ENCODE results near the gene C2orf74. TPM values are rescaled to one million over a fixed set of nuclear protein-coding genes. Genes with fewer than 3 reads are reported as not detected.
A peak's percentile ranks its signal among the peaks of the same experiment; 100 is the strongest.
"Not testable (repeated sequence)": the region's sequence is repeated elsewhere in the genome, so short reads cannot be mapped to it uniquely, and the experiment has no call there.

Gene C2orf74
- total and polyA plus RNA-seq, 8 donors: 1.8 to 46.9 (median 23.6) TPM; not detected in 2

- no peak overlapping the region for H3K27ac ChIP-seq
- H3K27me3 ChIP-seq: no peaks in the 10 kb centered on the region
- intact Hi-C loops (cut with DNase I; ENCODE audit: low total_unique reads): no loop called here
- peaks cover 0 to 1% (median under 1%) of the 10 kb centered on the region in 4 donors for H3K4me1 ChIP-seq
- no peaks in the 10 kb centered on the region for H3K36me3 ChIP-seq
- H3K4me3 ChIP-seq: no peak overlapping the region
- 81 to 94% (median 90%) methylated on average over 4 of the region's 4 CpGs for WGBS, 5 donors
- DNase-seq: no peak
- H3K9me3 ChIP-seq: no peaks in the 10 kb centered on the region
- TF ChIP-seq EP300 (IDR thresholded peaks at IDR 0.05) (no peak), POLR2A (IDR thresholded peaks at IDR 0.05) (no peak), POLR2AphosphoS5 (IDR thresholded peaks at IDR 0.05) (no peak)
- TF ChIP-seq, protein P1, sequence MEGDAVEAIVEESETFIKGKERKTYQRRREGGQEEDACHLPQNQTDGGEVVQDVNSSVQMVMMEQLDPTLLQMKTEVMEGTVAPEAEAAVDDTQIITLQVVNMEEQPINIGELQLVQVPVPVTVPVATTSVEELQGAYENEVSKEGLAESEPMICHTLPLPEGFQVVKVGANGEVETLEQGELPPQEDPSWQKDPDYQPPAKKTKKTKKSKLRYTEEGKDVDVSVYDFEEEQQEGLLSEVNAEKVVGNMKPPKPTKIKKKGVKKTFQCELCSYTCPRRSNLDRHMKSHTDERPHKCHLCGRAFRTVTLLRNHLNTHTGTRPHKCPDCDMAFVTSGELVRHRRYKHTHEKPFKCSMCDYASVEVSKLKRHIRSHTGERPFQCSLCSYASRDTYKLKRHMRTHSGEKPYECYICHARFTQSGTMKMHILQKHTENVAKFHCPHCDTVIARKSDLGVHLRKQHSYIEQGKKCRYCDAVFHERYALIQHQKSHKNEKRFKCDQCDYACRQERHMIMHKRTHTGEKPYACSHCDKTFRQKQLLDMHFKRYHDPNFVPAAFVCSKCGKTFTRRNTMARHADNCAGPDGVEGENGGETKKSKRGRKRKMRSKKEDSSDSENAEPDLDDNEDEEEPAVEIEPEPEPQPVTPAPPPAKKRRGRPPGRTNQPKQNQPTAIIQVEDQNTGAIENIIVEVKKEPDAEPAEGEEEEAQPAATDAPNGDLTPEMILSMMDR (IDR thresholded peaks at IDR 0.05): no peak
These were observed 23.1 kb upstream of the C2orf74 start for GRCh38 chr2:61138859-61139258.

- H3K9me3 ChIP-seq: no peaks in the 10 kb centered on the region
- peaks cover 3 to 18% (median 17%) of the 10 kb centered on the region in 4 donors for H3K4me1 ChIP-seq
- TF ChIP-seq EP300 (IDR thresholded peaks at IDR 0.05) (no peak), POLR2A (IDR thresholded peaks at IDR 0.05) (no peak), POLR2AphosphoS5 (IDR thresholded peaks at IDR 0.05) (no peak)
- TF ChIP-seq, protein P1 (IDR thresholded peaks at IDR 0.05): no peak
- 87 to 100% (median 100%) methylated on average over 1 of the region's 1 CpG for WGBS, 5 donors
- intact Hi-C loops (cut with DNase I; ENCODE audit: low total_unique reads): no loop called here
- no peaks in the 10 kb centered on the region for H3K36me3 ChIP-seq
- H3K4me3 ChIP-seq: no peak overlapping the region
- no peaks in the 10 kb centered on the region for H3K27me3 ChIP-seq
- no peak overlapping the region for H3K27ac ChIP-seq
- no peak for DNase-seq
These were observed 20.8 kb upstream of the C2orf74 start for GRCh38 chr2:61141151-61141550.

DNA sequence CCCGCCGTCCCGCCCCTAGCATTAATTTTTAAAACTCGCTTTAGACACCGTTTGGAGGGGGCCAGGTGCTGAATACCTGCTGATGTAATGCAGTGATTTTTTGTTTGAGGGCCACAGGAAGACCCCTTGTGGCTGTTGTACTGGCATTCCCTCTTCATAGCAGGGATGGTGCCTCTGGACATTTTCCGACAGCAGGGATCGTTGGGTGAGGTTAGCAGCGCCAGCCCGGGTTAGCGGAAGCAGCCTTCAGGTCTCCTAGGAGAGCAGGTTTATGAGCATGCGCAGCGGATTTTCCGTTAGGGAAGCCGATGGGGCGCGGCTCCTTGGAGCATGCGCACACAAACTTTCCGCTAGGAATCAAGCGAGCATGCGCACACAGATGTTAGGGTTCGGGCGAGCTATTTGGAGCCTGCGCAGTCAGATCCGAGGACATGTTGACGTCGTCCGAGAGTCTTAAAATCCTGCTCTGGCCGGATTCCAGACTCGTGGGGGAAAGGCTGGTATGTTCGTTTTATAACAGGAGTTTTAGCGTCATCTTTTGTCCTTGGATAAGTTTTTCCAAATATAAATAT is 17.2 kb upstream of the C2orf74 start:
- Histone ChIP-seq H3K9me3 (no peaks in the 10 kb centered on the region), H3K4me1 (peaks cover 3 to 22% (median 17%) of the 10 kb centered on the region in 4 donors), H3K27me3 (no peaks in the 10 kb centered on the region), H3K27ac (peak overlapping the region; percentile 79 to 88 (median 84)), H3K4me3 (peak overlapping the region; percentile 46 to 68 (median 60)), H3K36me3 (peaks cover 7 to 21% (median 16%) of the 10 kb centered on the region in 4 donors)
- WGBS, 5 donors: 4 to 8% (median 6%) methylated on average over 31 of the region's 31 CpGs
- intact Hi-C loops (cut with DNase I; ENCODE audit: low total_unique reads): no loop called here
- DNase-seq: peak; percentile 98 to 99
- TF ChIP-seq EP300 (IDR thresholded peaks at IDR 0.05) (no peak), POLR2AphosphoS5 (IDR thresholded peaks at IDR 0.05) (peak; percentile 80 to 93 (median 83)), POLR2A (IDR thresholded peaks at IDR 0.05) (peak in 1 of 4 donors; percentile 27)
- TF ChIP-seq, protein P1 (IDR thresholded peaks at IDR 0.05): peak in 1 of 7 experiments; percentile 14

DNA sequence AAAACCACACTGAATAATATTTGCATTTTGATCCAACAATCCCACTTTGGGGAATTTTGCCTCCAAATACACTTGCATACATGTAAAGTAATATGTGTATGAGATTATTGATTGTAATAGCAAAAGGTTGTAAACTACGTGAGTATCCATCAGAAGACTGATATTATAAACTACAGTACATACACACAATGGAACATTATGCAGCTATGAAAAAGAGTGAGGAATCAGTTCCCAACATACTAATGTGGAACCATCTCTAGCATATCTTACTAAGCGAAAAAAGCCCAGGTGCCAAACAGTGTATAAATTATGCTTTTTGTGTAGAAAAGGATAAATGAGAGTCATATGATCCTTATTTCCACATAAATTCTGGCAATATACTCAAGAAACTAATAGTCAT is 16.0 kb upstream of the C2orf74 start:
- peaks cover 3 to 22% (median 17%) of the 10 kb centered on the region in 4 donors for H3K4me1 ChIP-seq
- no peaks in the 10 kb centered on the region for H3K9me3 ChIP-seq
- no peak for TF ChIP-seq POLR2AphosphoS5 (IDR thresholded peaks at IDR 0.05)
- TF ChIP-seq, protein P1 (IDR thresholded peaks at IDR 0.05): no peak
- no peak for TF ChIP-seq EP300 (IDR thresholded peaks at IDR 0.05)
- no peak for TF ChIP-seq POLR2A (IDR thresholded peaks at IDR 0.05)
- no peaks in the 10 kb centered on the region for H3K27me3 ChIP-seq
- H3K36me3 ChIP-seq: peaks cover 7 to 31% (median 26%) of the 10 kb centered on the region in 4 donors
- peak overlapping the region in 1 of 5 donors; percentile 87 for H3K27ac ChIP-seq
- WGBS, 5 donors: 96 to 100% (median 98%) methylated on average over 2 of the region's 2 CpGs
- DNase-seq: no peak
- intact Hi-C loops (cut with DNase I; ENCODE audit: low total_unique reads): no loop called here
- peak overlapping the region in 2 of 4 donors; percentile 56 to 64 for H3K4me3 ChIP-seq

GRCh38 chr2:61148091-61148490 is 13.9 kb upstream of the C2orf74 start:
- intact Hi-C loops (cut with DNase I; ENCODE audit: low total_unique reads); H3K9me3 ChIP-seq; H3K27me3 ChIP-seq; H3K4me3 ChIP-seq; H3K27ac ChIP-seq; DNase-seq: not testable (repeated sequence)
- H3K36me3 ChIP-seq: peaks cover 7 to 40% (median 34%) of the 10 kb centered on the region in 4 donors
- WGBS, 5 donors: 95 to 99% (median 96%) methylated on average over 5 of the region's 5 CpGs
- peaks cover 3 to 22% (median 17%) of the 10 kb centered on the region in 4 donors for H3K4me1 ChIP-seq

Data from stomach (tissue), 9 donors.